ENCODE data around the gene AKAIN1. TPM values are rescaled to one million over a fixed set of nuclear protein-coding genes. Genes with fewer than 3 reads are reported as not detected.

AKAIN1 gene
- total and polyA plus RNA-seq, 2 of the 8 experiments (the other 6 are each of a cell fraction or from before 2014, with no cell fraction given) = not detected

DNA sequence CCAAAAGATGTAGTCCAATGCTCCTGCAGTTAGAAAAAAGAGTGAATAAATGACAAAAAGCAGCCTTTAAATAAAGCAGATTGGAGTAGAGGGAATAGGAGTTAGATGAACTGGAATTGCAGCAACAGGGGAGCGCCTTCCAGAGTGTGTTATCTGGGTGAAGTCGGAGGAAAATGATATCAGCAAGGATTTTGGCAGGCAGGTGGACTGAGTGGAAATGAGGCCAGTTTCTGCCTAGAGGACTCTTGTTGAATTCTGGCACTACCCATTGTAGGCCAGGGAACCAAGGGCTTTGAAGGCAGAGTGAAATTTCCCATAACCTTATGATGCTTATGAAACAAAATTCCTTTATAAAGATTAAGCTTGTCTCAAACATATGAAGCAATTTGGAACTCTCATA lies 59.8 kb downstream of the AKAIN1 start:
- Histone ChIP-seq H3K27ac (ENCODE audit: low read depth, low read length) (no peak overlapping the region), H3K23ac (ENCODE audit: insufficient read length) (no peak overlapping the region), H3K18ac (ENCODE audit: extremely low read depth, low read length) (no peak overlapping the region), H2AK5ac (ENCODE audit: low read depth, low read length) (no peak overlapping the region), H3K23me2 (ENCODE audit: low read depth, low read length) (no peaks in the 10 kb centered on the region), H2BK15ac (ENCODE audit: low read length) (no peak overlapping the region), H3K27me3 (replicated peaks in 1 of 4; ENCODE audit: control insufficient read depth in 3 of 4, extremely low read depth in 1 of 4, insufficient read depth in 3 of 4, low read length in 3 of 4) (no peaks in the 10 kb centered on the region), H3K56ac (replicated peaks; ENCODE audit: insufficient read length, low read depth, low read length) (no peak overlapping the region), H3K9ac (replicated peaks in 1 of 4; ENCODE audit: extremely low read depth in 1 of 4, low read depth in 3 of 4, low read length in 3 of 4) (peak overlapping the region in 1 of 4 experiments; percentile 34; a peak in 1 of 7 replicates), H3K9me3 (ENCODE audit: insufficient read depth in 2 of 2, low read depth in 1 of 2, low read length in 1 of 2) (no peaks in the 10 kb centered on the region), H2BK120ac (replicated peaks; ENCODE audit: low read depth, low read length) (no peak overlapping the region), H2BK12ac (ENCODE audit: low read depth, low read length) (no peak overlapping the region), H3K4me2 (ENCODE audit: insufficient read depth in 1 of 2, low read depth in 2 of 2, low read length in 2 of 2) (no peak overlapping the region), H3K79me1 (ENCODE audit: low read depth, low read length) (no peaks in the 10 kb centered on the region), H4K91ac (replicated peaks; ENCODE audit: insufficient read length, low read length) (no peak overlapping the region), H3K14ac (ENCODE audit: insufficient read length) (no peak overlapping the region), H3K4me3 (ENCODE audit: extremely low read depth in 1 of 4, insufficient read depth in 2 of 4, low read depth in 3 of 4, low read length in 4 of 4) (no peak overlapping the region), H3K4me1 (replicated peaks in 1 of 4; ENCODE audit: control insufficient read depth in 3 of 4, insufficient read depth in 4 of 4, low read length in 3 of 4) (no peaks in the 10 kb centered on the region), H3K79me2 (ENCODE audit: control insufficient read depth in 1 of 2, insufficient read depth in 2 of 2, low read length in 2 of 2) (no peaks in the 10 kb centered on the region), H3K36me3 (ENCODE audit: control insufficient read depth in 2 of 4, insufficient read depth in 4 of 4, low read length in 3 of 4) (no peaks in the 10 kb centered on the region), H4K8ac (ENCODE audit: extremely low read depth, insufficient read depth, low read length) (no peak overlapping the region), H3K4ac (replicated peaks; ENCODE audit: insufficient read length, low read depth, low read length) (no peak overlapping the region), H2AFZ (ENCODE audit: low read length) (no peak overlapping the region), H4K5ac (ENCODE audit: insufficient read length, low read depth, low read length) (no peak overlapping the region), H2BK20ac (ENCODE audit: low read length) (no peak overlapping the region), H2BK5ac (ENCODE audit: low read depth, low read length) (no peak overlapping the region), H4K20me1 (replicated peaks in 1 of 2; ENCODE audit: control insufficient read depth in 1 of 2, insufficient read depth in 2 of 2, low read length in 2 of 2) (no peaks in the 10 kb centered on the region)
- CTCF ChIA-PET (ENCODE audit: partially characterized antibody) = no interaction called here
- FAIRE-seq (no peak), DNase-seq (ENCODE audit: low read depth in 1 of 2, low spot score in 2 of 2) (no peak)
- WGBS, 2 experiments (ENCODE audit: extremely low coverage in 1 of 2, insufficient coverage in 1 of 2, insufficient read length in 1 of 2, insufficient replicate concordance in 2 of 2, low coverage in 1 of 2, low lambda C conversion rate in 2 of 2, missing lambda C conversion rate in 1 of 2) = 74% methylated on average over 2 of the region's 2 CpGs; no CpG with 5 or more reads in 1 of the 2 experiments
- POLR2A ChIA-PET (ENCODE audit: partially characterized antibody) = no interaction called here
- TF ChIP-seq MAFK (IDR thresholded peaks at IDR 0.05; ENCODE audit: low read depth, low read length) (no peak), CBX8 (IDR thresholded peaks at IDR 0.05; ENCODE audit: borderline replicate concordance, low read depth, low read length) (no peak)
